HCT116 (cell line): ENCODE results near the gene ERBB3. TPM values are rescaled to one million over a fixed set of nuclear protein-coding genes. Genes with fewer than 3 reads are reported as not detected.

Experiments used
- ATAC-seq: fragments of 200-7000 bp; cut with Tn5 transposase; 2 replicates; pipeline ENCODE4 v1.9.1; 2020; ENCODE audit warnings: mild to moderate bottlenecking, moderate library complexity
- BruUV-seq: library from RNA; stranded (reverse); fragments of 400-500 nt; replicated peaks from 2 replicates; lab custom pipeline; 2021; lab: Mats Ljungman, UMichigan
- CTCF ChIA-PET: fragments of 300-600 bp; sonication (Branson Sonifier 250); formaldehyde crosslinking; loops from one replicate; lab custom pipeline; 2021; ENCODE audit warnings: antibody characterized with exemption; lab: Charles Lee
- POLR2A ChIA-PET: fragments of 300-600, 350-600 bp; sonication (Branson Sonifier 250); formaldehyde crosslinking; loops from one replicate; lab custom pipeline; 2021; ENCODE audit warnings: antibody characterized with exemption; lab: Charles Lee
- RAD21 ChIA-PET, 2 experiments: fragments of 300-600 bp; sonication (Branson Sonifier 250); formaldehyde crosslinking; loops; one replicate each; lab custom pipeline; 2023; ENCODE audit warnings: low total read pairs in 2 of 2; ENCODE audit not compliant: uncharacterized antibody in 2 of 2, unreplicated experiment in 2 of 2, low non-redundant PET in 1 of 2; lab: Charles Lee
- DNase-seq: peaks from one replicate; pipeline ENCODE4 v3.0.0-alpha.2; 2010; ENCODE audit warnings: low read depth, low spot score
- H2AFZ ChIP-seq: fragments of 200-600 bp; shearing (Covaris generic), sonication (generic); 2 replicates; pipeline ENCODE4 v1.6.1; 2017; ENCODE audit warnings: low read depth, mixed run types, mixed read lengths, antibody characterized with exemption, low read length; ENCODE audit not compliant: poor library complexity, severe bottlenecking
- H3K27ac ChIP-seq: 2 replicates; pipeline ENCODE4 v1.5.1; 2012; ENCODE audit warnings: low read depth, low read length
- H3K27me3 ChIP-seq: fragments of 200-600 bp; sonication (generic); 2 replicates; pipeline ENCODE4 v1.6.1; 2016; ENCODE audit warnings: mixed run types, low read length, mixed read lengths; ENCODE audit not compliant: insufficient read depth
- H3K36me3 ChIP-seq, 2 experiments: fragments of 200-500 bp in 1 of 2; fragments of 200-600 bp in 1 of 2; sonication (Bioruptor generic) in 1 of 2; sonication (generic) in 1 of 2; 2 replicates each; pipeline versions ENCODE4 v1.5.1 to v1.6.1; 2014 to 2016; ENCODE audit warnings: low read length in 2 of 2, inconsistent platforms in 1 of 2, mixed read lengths in 1 of 2, mixed run types in 1 of 2; ENCODE audit not compliant: insufficient read depth in 2 of 2, control insufficient read depth in 1 of 2
- H3K4me1 ChIP-seq, 2 experiments: fragments of 200-600 bp in 1 of 2; sonication (generic) in 1 of 2; 2 replicates each; pipeline versions ENCODE4 v1.5.1 to v1.6.1; 2012 to 2017; ENCODE audit warnings: low read length in 2 of 2, inconsistent platforms in 1 of 2, mild to moderate bottlenecking in 1 of 2, mixed read lengths in 1 of 2, mixed run types in 1 of 2, moderate library complexity in 1 of 2; ENCODE audit not compliant: insufficient read depth in 2 of 2, control insufficient read depth in 1 of 2
- H3K4me2 ChIP-seq: fragments of 200-600 bp; sonication (generic); 2 replicates; pipeline ENCODE4 v1.6.1; 2017; ENCODE audit warnings: mixed run types, low read length, mixed read lengths
- H3K4me3 ChIP-seq, 2 experiments: fragments of 200-600 bp in 1 of 2; sonication (generic) in 1 of 2; replicated peaks in 1 of 2; 2 replicates each; pipeline ENCODE4 v1.5.1; 2011 to 2016; ENCODE audit warnings: low read length in 2 of 2, control low read depth in 1 of 2, low read depth in 1 of 2, mild to moderate bottlenecking in 1 of 2, mixed read lengths in 1 of 2, mixed run types in 1 of 2
- H3K79me2 ChIP-seq: fragments of 200-600 bp; sonication (generic); 2 replicates; pipeline ENCODE4 v1.6.1; 2017; ENCODE audit warnings: mild to moderate bottlenecking, mixed run types, low read length, moderate library complexity, mixed read lengths; ENCODE audit not compliant: insufficient read depth
- H3K9ac ChIP-seq: fragments of 200-600 bp; sonication (generic); 2 replicates; pipeline ENCODE4 v1.6.1; 2016; ENCODE audit warnings: low read length, mixed read lengths
- H3K9me2 ChIP-seq: fragments of 200-600 bp; sonication (generic), shearing (Covaris generic); 2 replicates; pipeline ENCODE4 v1.6.1; 2017; ENCODE audit warnings: mixed run types, mild to moderate bottlenecking, moderate library complexity; ENCODE audit not compliant: insufficient read depth
- H3K9me3 ChIP-seq, 2 experiments: fragments of 200-500 bp in 1 of 2; fragments of 200-600 bp in 1 of 2; sonication (Bioruptor generic) in 1 of 2; sonication (generic) in 1 of 2; 2 replicates each; pipeline ENCODE4 v1.6.1; 2014 to 2017; ENCODE audit warnings: low read length in 2 of 2, mixed read lengths in 2 of 2, inconsistent platforms in 1 of 2, low read depth in 1 of 2, mild to moderate bottlenecking in 1 of 2, mixed run types in 1 of 2, moderate library complexity in 1 of 2; ENCODE audit not compliant: control insufficient read depth in 1 of 2, insufficient read depth in 1 of 2
- H4K20me1 ChIP-seq: fragments of 200-600 bp; sonication (generic), shearing (Covaris generic); 2 replicates; pipeline ENCODE4 v1.6.1; 2017; ENCODE audit warnings: mixed run types, mild to moderate bottlenecking, moderate library complexity; ENCODE audit not compliant: insufficient read depth
- ATF3 ChIP-seq: IDR thresholded peaks from 2 replicates; pipeline ENCODE4 v1.6.1; 2012
- CBX3 ChIP-seq: IDR thresholded peaks from 2 replicates; pipeline ENCODE4 v1.6.1; 2012; ENCODE audit warnings: low read depth
- CEBPB ChIP-seq: IDR thresholded peaks from 2 replicates; pipeline ENCODE4 v1.6.1; 2012; ENCODE audit warnings: low read depth
- ELF1 ChIP-seq: IDR thresholded peaks from 2 replicates; pipeline ENCODE4 v1.6.1; 2012; ENCODE audit warnings: low read depth, borderline replicate concordance
- EZH2phosphoT487 ChIP-seq: fragments of 200-600 bp; IDR thresholded peaks from 2 replicates; pipeline ENCODE4 v1.6.1; 2018; ENCODE audit warnings: antibody characterized with exemption, borderline replicate concordance
- FOSL1 ChIP-seq: IDR thresholded peaks from 2 replicates; pipeline ENCODE4 v1.6.1; 2012; ENCODE audit warnings: low read depth
- POLR2A ChIP-seq: IDR thresholded peaks from 2 replicates; pipeline ENCODE4 v1.7.0; 2011; ENCODE audit warnings: borderline replicate concordance; ENCODE audit not compliant: insufficient read depth, insufficient read length; ENCODE audit errors: extremely low read depth
- POLR2AphosphoS5 ChIP-seq: IDR thresholded peaks from 2 replicates; pipeline ENCODE4 v1.6.1; 2011; ENCODE audit warnings: mild to moderate bottlenecking, low read depth, low read length, moderate library complexity
- SIN3A ChIP-seq: IDR thresholded peaks from 2 replicates; pipeline ENCODE4 v1.6.1; 2012; ENCODE audit warnings: low read depth
- SP1 ChIP-seq: IDR thresholded peaks from 2 replicates; pipeline ENCODE4 v1.6.1; 2012; ENCODE audit warnings: low read depth
- SRF ChIP-seq: IDR thresholded peaks from 2 replicates; pipeline ENCODE4 v1.6.1; 2012; ENCODE audit warnings: low read depth
- TCF7L2 ChIP-seq: IDR thresholded peaks from 2 replicates; pipeline ENCODE4 v1.7.0; 2011; ENCODE audit warnings: borderline replicate concordance, inconsistent platforms; ENCODE audit not compliant: insufficient read depth, insufficient read length; ENCODE audit errors: extremely low read depth
- YY1 ChIP-seq: IDR thresholded peaks from 2 replicates; pipeline ENCODE4 v1.6.1; 2011; ENCODE audit warnings: low read length, low read depth, moderate library complexity, mild to moderate bottlenecking; ENCODE audit not compliant: insufficient replicate concordance; ENCODE audit errors: extremely low read depth
- ZBTB33 ChIP-seq: IDR thresholded peaks from 2 replicates; pipeline ENCODE4 v1.6.1; 2011; ENCODE audit warnings: mild to moderate bottlenecking, low read length, moderate library complexity; ENCODE audit not compliant: insufficient replicate concordance; ENCODE audit errors: extremely low read depth
- intact Hi-C: fragments of 100-400 bp; cut with micrococcal nuclease; formaldehyde crosslinking; loops from 2 replicates; pipeline ENCODE4 v1.10.0; 2022
- total RNA-seq: library from RNA; stranded (reverse); gene quantifications from one replicate; pipeline ENCODE4 v1.2.1, GENCODE V29; 2021; ENCODE audit not compliant: unreplicated experiment
- TF ChIP-seq, protein P1 (sequence below): IDR thresholded peaks from 2 replicates; pipeline ENCODE4 v1.6.1; 2012
- TF ChIP-seq, protein P2 (sequence below), 3 experiments: fragments of 200-600 bp in 1 of 3; sonication (generic) in 1 of 3; IDR thresholded peaks in 2 of 3; conservative IDR thresholded peaks in 1 of 3; 2 replicates each; pipeline ENCODE4 v1.5.1; 2012 to 2017; ENCODE audit warnings: low read depth in 2 of 3, low read length in 2 of 3, antibody characterized with exemption in 1 of 3, borderline replicate concordance in 1 of 3, control low read depth in 1 of 3, mild to moderate bottlenecking in 1 of 3, mixed read lengths in 1 of 3, mixed run types in 1 of 3, moderate library complexity in 1 of 3; ENCODE audit not compliant: insufficient read depth in 1 of 3

ERBB3 gene
- total RNA-seq, 1 experiment from 2014 or later, result 39.7 TPM

DNA sequence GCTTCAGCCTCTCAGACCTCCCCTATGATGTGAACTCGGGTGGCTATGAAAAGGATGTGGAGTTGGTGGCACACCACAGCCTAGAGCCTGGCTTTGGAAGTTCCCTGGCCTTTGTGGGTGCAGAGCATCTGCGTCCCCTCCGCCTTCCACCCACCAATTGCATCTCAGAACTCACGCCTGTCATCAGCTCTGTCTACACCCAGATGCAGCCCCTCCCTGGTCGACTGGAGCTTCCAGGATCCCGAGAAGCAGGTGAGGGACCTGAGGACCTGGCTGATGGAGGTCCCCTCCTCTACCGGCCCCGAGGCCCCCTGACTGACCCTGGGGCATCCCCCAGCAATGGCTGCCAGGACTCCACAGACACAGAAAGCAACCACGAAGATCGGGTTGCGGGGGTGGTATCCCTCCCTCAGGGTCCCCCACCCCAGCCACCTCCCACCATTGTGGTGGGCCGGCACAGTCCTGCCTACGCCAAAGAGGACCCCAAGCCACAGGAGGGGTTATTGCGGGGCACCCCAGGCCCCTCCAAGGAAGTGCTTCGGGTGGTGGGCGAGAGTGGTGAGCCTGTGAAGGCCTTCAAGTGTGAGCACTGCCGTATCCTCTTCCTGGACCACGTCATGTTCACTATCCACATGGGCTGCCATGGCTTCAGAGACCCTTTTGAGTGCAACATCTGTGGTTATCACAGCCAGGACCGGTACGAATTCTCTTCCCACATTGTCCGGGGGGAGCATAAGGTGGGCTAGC is 45.2 kb upstream of the ERBB3 start:
- H3K9me2 ChIP-seq, result no peaks in the 10 kb centered on the region
- no peaks in the 10 kb centered on the region for H3K36me3 ChIP-seq
- TF ChIP-seq POLR2A (no peak), YY1 (no peak), SRF (no peak), ATF3 (no peak), CBX3 (no peak), SIN3A (no peak), SP1 (no peak), POLR2AphosphoS5 (no peak), EZH2phosphoT487 (no peak), ELF1 (no peak), CEBPB (no peak), FOSL1 (no peak), ZBTB33 (no peak), TCF7L2 (no peak)
- TF ChIP-seq, protein P1, sequence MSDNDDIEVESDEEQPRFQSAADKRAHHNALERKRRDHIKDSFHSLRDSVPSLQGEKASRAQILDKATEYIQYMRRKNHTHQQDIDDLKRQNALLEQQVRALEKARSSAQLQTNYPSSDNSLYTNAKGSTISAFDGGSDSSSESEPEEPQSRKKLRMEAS, result no peak
- TF ChIP-seq, protein P2, sequence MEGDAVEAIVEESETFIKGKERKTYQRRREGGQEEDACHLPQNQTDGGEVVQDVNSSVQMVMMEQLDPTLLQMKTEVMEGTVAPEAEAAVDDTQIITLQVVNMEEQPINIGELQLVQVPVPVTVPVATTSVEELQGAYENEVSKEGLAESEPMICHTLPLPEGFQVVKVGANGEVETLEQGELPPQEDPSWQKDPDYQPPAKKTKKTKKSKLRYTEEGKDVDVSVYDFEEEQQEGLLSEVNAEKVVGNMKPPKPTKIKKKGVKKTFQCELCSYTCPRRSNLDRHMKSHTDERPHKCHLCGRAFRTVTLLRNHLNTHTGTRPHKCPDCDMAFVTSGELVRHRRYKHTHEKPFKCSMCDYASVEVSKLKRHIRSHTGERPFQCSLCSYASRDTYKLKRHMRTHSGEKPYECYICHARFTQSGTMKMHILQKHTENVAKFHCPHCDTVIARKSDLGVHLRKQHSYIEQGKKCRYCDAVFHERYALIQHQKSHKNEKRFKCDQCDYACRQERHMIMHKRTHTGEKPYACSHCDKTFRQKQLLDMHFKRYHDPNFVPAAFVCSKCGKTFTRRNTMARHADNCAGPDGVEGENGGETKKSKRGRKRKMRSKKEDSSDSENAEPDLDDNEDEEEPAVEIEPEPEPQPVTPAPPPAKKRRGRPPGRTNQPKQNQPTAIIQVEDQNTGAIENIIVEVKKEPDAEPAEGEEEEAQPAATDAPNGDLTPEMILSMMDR (IDR thresholded peaks at IDR 0.05 in 2 of 3, conservative IDR thresholded peaks at IDR 0.05 in 1 of 3; ENCODE audit: borderline replicate concordance in 1 of 3, insufficient read depth in 1 of 3, low read depth in 2 of 3, low read length in 2 of 3), result no peak
- H4K20me1 ChIP-seq, result no peaks in the 10 kb centered on the region
- intact Hi-C loops, result no loop called here
- CTCF ChIA-PET, result no interaction called here
- H3K27me3 ChIP-seq, result no peaks in the 10 kb centered on the region
- no peak for ATAC-seq
- RAD21 ChIA-PET, result no interaction called here
- POLR2A ChIA-PET, result no interaction called here
- no peaks in the 10 kb centered on the region for H3K9me3 ChIP-seq
- no peak for DNase-seq
- H2AFZ ChIP-seq, result no peak overlapping the region
- H3K27ac ChIP-seq, result no peak overlapping the region
- no peaks in the 10 kb centered on the region for H3K4me1 ChIP-seq
- BruUV-seq, result no TSS peak
- no peak overlapping the region for H3K4me2 ChIP-seq
- H3K4me3 ChIP-seq, result no peak overlapping the region
- H3K9ac ChIP-seq, result no peak overlapping the region
- no peaks in the 10 kb centered on the region for H3K79me2 ChIP-seq
